ENCODE measurements around the gene LMAN2.

DNA sequence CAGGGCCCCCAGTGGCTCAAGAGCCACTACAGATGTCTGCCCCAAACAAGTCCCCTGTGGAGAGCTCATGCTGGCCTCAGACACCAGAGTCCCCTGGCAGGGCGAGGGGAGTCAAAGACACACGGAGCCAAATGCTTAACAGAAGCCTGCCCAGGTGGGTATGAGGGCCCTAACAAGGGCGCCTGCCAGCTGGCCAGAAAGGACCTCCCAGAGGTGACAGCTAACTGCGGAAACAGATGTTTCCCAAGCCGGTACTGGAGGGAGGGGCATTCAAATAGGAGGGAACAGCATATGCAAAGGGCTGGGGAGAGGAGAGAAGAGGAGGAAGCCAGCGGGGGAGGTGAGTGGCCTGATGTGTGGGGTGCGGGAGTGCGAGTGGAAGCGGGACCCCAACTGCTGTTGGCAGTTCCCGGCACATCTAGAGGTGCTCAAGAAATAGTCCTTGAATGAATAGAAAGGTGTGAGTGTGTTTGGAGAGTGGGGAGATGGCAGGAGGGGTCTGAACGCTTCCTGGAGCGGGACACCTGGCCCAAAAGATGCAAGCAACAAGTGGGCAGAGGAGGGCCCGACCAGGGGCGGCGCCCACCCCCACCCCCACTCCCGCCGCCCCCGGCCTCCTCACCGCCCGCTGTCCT, 40.6 kb downstream of the LMAN2 start:
- no peak for TF ChIP-seq POLR2A (IDR thresholded peaks at IDR 0.05)
- TF ChIP-seq, protein P1, sequence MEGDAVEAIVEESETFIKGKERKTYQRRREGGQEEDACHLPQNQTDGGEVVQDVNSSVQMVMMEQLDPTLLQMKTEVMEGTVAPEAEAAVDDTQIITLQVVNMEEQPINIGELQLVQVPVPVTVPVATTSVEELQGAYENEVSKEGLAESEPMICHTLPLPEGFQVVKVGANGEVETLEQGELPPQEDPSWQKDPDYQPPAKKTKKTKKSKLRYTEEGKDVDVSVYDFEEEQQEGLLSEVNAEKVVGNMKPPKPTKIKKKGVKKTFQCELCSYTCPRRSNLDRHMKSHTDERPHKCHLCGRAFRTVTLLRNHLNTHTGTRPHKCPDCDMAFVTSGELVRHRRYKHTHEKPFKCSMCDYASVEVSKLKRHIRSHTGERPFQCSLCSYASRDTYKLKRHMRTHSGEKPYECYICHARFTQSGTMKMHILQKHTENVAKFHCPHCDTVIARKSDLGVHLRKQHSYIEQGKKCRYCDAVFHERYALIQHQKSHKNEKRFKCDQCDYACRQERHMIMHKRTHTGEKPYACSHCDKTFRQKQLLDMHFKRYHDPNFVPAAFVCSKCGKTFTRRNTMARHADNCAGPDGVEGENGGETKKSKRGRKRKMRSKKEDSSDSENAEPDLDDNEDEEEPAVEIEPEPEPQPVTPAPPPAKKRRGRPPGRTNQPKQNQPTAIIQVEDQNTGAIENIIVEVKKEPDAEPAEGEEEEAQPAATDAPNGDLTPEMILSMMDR (IDR thresholded peaks at IDR 0.05), result no peak

Data from tibial nerve (tissue), 3 donors.